Activated CD8-positive, alpha-beta memory T cell treated with anti-CD3 and anti-CD28 coated beads for 24 hours (primary cell): Measurements from ENCODE around the gene RPH3AL.

Experiments used
- DNase-seq: peaks from one replicate; pipeline ENCODE4 v3.0.0-alpha.2; 2020

RPH3AL gene

DNA sequence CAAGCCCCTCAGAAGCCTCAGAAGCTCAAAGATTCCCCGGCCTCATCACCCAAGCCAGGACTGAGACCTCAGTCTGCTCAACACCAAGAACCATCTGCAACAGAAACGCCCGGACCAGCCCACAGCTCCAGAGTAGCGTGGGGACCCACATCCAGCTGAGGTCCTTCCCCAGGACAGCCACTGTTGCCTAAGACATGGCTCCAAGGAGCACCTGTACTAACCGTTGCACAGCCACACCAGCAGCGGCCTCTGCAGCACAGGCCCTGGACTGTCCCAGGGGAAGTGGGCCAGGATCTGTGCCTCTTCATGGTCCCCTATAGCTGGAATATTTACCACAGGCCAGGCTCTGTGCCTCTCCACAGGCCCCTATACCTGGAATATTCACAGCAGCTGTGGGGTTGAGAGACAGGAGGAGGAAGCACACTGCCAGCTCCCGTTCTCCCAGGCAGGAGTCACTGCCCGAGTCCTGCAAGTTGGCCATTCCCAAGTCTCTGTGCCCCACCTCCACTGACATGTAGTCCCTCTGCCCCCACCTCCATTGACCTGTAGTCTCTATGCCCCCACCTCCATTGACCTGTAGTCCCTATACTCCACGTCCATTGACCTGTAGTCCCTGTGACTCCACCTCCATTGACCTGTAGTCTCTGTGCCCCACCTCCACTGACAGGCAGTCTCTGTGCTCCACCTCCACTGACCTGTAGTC, 38.5 kb downstream of the RPH3AL start:
- DNase-seq, result no peak

DNA sequence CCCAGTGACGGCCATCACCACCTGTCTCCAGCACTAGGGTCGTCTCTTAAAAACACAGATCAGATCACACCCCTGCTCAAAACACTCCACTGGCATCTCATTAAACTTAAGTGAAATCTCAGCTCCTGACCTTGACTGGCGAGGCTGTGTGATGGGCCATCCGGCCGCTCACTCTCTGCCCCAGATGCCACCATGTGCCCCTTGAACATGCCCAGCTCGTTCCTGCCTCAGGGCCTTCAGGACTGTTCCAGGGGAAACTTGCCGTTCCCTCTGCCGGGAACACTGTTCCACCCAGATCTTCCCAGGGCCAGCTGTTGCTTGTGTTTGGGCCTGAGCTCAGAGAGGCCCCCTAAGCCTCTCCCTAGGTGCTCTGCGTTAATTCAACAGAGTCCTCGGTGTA, 39.4 kb downstream of the RPH3AL start:
- DNase-seq, result no peak

DNA sequence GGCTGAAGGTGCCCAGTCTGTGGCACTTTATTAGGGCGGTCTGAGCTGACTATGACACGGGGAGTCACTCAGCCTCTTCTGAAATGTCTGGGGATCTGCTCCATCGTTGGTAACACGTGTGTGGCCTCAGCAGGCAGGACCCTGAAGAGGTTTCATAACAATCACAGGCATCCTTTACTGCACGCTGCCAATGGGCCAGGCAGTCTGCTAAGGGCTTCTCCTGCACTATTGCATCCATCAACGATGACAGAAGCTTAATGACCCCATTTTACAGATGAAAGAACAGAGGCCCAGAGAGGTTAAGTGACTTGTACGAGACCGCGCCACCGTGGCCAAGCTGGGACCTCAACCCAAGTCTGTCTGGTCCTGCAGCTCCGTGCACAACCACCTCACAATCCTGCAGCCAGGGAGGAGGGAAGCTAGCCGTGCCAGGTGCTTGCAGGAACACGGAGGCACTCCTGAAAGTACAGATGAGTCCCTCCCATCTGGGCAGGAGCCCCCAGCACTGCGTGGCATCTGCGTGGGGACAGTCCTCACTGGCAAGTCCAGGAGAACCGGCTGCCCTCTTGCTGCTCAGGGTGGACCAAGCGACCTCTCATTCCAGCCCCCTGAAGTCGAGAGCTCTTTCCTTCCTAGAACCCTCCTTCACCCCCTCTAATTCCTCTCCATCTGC, 40.0 kb downstream of the RPH3AL start:
- no peak for DNase-seq

DNA sequence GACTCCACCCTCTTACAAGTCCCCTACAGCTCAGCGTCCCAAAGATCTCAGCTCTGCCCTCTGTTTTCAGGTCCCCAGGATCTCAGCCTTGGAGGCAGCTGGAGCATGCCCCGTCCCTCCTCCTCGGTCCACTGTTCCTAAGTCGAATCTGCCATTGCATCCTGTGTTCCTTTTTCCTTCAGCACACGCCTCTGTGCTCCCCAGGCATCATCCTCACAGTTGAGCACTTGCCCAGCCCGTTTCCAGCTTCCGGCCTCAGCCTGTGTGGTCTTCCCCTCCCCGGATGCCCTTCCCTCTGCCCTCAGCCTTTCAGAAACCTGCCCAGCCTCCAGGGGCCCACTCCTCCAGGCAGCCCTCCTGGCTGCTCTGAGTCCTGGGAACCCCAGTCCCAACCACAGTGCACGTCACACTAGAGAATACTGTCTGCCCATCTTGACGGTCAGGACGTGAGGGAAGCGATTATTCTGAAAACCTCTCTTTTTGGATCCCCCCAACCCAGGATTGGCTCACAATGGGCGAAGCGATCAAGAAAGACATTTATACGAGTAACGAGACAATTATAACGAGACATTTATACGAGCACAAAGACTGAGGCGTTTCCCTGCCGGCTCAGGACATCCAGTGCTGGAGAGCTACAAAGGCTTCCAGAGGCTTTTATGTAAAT, 41.4 kb downstream of the RPH3AL start:
- DNase-seq, result no peak

DNA sequence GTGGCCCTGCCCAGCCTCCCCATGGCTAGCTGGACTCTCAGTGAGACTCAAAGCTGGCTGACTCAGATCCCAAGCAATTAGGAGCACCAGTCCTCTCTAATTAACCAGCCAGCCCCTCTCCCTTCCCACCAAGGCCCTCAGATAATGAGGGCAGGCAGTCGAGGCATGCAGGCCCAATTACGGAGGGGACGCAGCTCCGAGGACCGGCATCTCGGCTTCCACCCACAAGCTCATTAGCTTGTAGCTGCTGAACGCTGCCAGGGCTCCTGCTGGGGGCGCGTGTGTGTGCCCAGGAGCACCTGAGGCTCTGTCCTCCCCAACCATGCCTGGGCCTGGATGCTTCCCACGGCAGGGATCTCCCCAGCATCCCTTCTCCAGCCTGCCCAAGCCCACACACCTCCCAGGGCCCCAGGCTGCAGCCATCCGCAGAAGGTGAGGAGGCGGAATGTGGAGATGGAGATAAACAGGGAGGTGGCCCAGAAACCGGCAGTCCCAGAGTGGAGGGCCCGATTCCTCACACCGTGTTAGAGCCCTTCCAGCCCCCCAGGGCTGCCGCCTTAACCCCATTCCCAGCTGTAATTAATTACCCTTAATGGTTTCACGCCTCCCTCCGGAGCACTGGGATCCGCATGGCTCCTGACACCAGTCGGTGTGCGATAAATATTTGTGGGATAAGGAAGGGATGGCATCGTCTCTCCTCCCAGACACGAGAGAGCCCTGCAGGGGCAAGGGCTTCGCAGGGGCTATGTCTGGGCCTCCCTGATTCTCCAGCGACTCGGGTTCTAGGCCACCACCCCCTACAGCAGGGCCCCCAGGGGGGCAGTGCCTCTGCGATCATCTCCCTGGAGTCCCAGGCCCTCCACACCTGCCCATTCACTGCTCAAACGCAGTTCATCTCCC, 42.2 kb downstream of the RPH3AL start:
- no peak for DNase-seq

DNA sequence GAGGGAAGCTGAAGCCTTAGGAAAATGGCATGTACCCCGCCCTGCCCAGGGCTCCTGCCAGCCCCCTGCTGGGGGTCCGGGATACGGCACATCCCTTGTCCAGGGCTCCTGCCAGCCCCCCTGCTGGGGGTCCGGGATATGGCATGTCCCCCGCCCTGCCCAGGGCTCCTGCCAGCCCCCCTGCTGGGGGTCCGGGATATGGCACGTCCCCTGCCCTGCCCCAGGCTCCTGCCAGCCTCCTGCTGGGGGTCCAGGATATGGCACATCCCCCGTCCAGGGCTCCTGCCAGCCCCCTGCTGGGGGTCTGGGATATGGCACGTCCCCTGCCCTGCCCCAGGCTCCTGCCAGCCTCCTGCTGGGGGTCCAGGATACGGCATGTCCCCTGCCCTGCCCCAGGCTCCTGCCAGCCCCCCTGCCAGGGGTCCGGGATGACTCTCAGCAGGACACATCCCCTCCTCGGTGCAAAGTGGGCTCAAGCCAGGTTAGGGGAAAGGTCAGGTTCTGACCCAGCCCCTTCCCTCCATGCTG, 43.2 kb downstream of the RPH3AL start:
- DNase-seq, result no peak

DNA sequence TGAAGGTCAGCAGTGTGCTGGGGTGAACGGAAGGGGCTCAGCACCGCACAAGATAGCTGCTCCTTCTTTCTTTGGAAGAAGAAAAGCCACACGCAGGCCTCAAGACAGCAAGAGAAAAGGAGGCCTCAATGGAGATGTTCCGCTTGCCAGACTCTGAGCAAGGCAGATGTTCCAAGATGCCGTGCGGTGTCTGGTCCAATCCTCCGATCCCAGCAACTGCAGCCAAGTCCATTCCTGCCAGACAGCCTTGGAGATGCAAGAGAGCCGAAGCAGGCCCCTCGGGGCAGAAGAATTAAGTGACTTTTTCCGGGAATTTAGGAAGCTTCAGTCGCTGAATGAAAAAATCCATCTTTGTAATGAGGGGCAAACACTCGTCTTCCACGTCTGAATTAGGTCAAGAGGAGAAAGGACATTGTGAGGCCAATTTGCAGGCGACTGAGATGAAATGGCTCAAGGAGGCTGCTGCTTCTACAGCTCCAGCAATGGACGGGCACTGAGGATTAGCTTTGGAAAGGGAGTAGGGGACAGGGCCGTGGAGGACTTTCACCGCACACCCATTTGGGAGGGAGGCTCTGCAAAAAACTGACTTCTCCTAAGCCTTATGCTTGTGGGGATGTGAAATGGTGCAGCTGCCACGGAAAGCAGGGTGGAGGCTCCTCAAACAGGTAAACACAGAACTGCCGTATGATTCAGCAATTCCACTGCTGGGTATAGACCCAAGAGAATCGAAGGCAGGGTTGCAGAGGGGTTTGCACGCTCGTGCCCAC, 44.7 kb downstream of the RPH3AL start:
- DNase-seq, result no peak

DNA sequence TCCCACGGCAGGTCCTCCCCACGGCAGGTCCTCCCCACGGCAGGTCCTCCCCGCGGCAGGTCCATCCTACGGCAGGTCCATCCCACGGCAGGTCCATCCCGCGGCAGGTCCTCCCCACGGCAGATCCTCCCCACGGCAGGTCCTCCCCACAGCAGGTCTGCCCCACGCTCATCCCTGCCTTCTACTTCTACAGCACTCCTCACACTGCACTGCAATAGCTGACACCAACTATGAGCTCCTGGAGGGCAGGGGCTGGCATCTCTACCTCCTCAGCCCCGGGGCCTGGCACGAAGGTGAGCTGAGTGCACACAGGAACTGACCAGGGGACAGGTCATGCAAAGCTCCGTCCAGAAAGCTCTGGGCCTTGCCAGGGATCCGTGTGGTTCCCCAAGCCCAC, 45.3 kb downstream of the RPH3AL start:
- DNase-seq, result no peak

DNA sequence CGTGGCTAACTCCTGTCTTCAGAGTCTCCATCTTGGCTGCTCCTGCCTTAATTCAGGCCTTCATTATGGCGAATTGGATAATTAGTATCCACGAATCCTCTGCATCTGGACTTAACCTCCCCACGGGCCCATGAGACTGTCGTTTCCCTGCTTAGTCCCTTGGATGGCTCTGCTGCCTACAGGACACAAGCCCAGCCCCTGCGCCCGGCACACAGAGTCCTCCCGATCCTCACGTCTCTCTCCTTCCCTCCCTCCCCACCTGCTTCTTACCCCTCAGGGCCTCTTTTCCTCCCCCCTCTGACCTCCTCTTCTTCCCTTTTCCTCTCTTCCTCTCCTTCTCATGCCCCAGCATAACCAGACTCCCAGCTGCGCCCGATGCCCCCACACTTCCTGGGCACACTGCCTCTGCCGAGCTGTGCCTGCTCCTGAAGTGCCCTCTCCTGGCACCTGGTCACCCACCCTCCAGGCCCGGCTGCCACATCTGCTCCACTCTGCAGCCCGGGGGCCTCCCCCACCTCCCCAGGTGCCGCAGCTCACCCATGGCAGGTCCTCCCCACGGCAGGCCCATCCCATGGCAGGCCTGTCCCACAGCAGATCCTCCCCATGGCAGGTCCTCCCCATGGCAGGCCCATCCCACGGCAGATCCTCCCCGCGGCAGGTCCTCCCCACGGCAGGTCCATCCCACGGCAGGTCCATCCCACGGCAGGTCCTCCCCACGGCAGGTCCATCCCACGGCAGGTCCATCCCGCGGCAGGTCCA, 45.9 kb downstream of the RPH3AL start:
- DNase-seq, result no peak

DNA sequence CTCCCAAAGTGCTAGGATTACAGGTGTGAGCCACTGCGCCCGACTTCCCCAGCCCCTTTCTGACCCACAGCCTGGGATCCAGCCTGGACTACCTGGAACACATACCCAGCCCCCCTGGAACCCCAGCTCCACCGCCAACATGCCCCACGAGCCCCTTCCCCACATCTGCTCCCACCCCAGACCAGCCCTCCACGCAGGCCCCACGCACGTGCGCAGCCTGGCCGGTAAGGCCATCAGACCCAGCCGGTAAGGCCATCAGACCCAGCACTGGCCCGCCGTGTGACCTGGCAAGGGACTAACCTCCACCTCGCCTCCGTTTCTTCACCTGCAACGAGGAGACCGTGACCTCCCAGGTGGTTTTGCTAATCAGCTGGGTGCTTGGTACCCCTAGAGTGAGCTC, 46.5 kb downstream of the RPH3AL start:
- no peak for DNase-seq

DNA sequence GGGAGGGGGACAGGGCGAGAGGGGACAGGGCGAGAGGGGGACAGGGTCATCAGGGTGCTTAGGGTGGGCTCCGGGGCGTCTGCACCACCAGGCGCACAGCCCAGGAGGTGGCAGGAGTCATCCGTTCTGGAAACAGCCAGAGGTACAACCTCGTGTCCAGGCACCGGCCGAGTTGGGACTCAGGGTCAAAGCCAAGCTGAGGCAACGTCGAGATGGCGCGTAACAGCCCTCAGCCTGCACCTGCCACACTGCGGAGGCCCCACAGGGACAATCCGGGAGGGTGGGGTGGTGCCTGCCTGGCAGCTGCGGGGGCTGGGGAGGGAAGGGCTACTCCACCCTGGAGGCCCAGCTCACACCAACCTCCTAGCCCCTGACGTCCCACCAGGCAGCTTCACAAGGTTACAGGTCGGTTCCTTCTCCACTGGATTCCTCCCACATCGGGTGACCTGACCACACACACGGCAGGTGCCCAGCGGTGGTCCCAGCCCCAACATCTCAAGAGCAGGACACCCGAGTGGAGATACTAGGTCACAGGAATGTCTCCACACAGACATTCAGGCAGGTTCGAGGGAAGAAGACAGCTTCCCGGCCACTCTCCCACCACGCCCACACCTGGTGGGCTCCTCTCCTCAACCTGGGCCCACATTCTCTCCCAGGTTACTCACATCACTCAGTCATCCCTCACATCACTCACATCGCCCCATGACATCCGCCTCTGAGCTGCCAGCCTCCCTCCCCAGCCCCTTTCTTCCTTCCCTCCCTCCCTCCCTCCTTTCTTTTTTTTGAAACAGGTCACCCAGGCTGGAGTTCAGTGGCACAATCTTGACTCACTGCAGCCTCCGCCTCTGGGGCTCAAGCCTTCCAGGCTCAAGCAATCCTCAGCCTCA, 47.3 kb downstream of the RPH3AL start:
- DNase-seq, result no peak

DNA sequence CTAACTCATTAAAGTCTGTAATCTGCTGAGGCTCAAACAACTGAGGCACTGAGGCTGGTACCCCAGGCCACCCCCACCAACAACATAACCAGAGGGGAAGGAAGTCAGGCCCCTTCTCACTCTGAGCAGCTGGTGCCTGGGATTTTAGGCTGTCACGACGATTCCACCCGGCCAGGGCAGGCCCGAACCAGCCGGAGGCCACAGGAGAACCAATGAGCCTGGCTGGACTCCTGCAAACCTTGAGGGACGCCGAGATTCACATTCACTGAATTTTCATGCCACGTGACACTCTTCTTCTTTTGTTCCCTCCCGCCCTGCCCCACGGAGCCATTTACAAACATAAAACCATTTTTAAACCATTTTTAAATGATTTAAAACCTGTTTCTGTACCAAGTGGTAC, 48.1 kb downstream of the RPH3AL start:
- no peak for DNase-seq

DNA sequence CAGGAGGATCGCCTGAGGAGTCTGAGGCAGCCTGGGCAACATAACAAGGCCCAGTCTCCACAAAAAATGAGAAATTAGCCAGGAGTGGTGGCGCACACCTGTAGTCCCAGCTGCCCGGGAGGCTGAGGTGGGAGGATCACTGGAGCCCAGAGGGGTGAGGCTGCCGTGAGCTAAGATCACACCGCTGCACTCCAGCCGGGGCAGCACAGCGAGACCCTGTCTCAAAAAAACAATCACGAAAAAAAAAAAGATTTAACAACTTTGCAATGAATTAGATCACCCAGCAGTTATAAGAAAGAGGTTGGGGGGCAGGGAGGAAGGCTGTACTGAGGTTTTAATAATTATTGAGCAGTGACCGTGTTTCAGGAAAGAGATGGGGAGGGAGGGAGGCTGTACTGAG, 49.4 kb downstream of the RPH3AL start:
- DNase-seq, result no peak

DNA sequence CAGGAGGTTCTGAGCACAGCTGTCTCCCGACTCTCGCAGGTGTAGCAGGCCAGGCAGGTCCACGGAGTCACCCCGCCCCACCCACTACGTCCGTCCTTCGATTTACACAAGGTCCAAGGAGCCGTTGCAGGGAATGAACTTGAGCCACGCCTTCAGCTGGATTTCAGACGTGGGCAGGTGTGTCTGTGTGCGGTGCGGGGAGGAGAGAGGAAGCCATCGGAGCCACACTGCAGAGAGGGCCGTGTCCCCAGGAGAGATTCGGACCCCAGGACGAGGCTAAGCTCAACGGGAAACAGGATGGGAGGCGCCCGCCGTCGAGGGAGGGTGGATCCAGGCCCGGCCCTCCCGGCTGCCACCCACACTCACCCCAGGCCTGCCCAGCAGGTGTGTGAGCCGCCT, 50.3 kb downstream of the RPH3AL start:
- no peak for DNase-seq

DNA sequence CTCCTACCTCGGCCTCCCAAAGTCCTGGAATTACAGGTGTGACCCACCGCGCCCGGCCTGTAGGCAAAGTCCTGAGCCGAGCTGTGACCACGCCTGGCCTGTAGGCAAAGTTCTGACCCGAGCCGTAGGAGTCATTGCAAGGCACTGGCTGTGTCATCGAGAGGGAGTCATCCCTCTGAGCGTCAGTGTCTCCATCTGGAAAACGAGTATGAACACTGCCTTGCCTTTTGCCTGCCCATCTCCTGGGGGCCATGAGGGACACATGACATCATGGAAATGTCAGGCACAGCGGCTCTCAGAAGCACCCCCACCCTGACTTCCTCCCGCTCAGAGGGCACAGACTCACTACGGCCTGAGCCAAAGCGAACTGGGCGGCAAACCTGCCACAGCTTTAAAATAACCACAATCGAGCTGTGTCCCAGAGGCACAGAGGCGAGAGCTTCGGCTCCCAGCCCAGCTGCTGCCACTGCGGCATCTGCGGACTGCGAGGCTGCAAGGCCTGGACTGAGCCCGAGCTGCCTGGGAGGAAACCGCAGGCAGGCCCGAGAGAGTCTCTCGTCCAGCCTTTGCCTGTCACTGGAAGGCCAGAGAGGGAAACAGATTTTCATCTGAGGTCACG, 50.8 kb downstream of the RPH3AL start:
- DNase-seq, result no peak

DNA sequence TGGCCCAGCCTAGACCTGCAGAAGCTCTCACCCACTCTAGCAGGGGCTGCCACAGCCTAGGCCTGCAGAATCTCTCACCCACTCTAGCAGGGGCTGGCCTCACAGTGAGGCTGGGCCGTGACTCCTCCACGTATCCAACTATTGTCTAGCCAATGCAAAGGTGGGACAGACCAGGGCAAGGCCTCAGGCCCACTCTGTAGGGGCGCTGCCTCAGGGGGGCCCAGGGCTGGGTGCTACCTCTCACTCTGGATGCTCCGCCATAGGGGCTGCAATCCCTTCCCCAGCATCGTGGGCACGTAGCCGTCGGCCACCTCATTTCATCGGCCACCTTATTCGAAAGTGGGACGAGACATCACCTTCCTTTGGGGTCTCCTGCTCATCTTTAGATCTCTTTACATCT, 51.7 kb downstream of the RPH3AL start:
- DNase-seq, result no peak

DNA sequence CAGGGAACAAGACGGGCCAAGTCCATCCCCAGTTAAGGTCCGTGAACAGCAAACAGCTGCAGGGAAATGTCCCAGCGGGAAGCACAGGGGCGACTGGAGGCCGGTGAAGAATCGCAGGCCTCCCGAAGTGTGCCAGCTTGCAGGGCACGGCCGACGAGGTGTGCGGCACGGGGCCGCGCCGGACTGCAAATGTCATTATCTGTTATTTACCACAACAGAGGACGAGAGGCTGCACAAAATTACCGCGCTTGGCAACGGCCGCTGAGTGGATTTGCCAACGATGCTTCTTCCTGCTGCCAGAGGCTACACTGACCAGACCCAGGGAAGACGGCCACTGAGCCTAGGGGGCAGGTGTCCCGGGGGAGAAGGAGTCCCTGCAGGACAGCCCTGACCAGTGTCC, 53.1 kb downstream of the RPH3AL start:
- no peak for DNase-seq

DNA sequence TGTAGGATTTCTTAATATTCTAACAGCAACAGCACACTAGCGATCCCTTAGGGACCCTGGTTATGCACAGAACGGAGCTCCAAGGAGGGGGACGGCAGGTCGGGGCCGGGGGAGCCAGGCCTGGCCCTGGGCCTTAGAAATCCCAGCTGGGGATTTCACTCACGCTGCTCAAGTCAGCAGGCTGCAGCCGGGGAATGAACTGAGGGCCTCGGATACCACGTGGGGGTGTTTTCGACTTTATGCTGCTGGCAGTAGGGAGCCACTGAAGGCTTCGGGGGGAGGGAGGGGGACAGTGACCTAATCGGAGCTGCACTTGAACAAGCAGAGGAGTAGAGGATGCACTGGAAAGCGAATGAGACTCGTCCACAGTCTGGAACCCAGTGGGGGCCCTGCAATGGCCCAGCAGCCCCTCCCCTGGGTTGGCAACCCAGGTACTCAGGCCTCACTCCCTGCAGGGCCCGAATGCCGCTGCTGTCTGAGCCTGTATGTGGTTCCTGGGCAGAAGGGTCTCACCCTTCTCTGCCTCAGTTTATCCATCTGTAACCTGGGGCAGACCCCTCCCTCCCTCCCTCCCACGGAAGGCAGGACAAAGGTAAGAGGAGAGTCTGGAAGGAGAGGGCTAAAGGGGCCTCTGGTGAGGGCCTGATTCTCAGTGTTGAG, 53.7 kb downstream of the RPH3AL start:
- DNase-seq, result no peak

DNA sequence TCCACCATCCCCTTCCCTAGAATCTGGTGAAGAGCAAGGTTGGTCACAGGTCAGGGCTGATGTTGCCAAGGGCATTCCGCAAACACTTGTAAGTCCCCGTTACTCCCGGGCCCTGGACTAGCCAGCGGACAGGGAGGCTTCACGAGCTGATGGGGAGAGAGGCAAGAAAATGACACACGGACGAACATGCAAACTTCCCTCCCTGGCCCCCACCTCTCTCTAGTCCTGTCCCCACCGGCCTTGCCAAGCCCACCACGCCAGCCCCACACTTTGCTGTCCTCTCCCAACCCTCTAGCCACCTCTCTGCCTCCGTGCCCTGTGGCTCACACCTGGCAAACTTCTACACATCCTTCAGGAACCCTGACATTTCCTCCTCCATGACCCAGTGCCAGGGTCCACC, 54.8 kb downstream of the RPH3AL start:
- DNase-seq, result no peak
